Thyroid gland (tissue), 4 donors: ENCODE data around the gene HSPA1A.

Source experiments
- POLR2A ChIP-seq, 2 donors: fragments of 450-650 bp; IDR thresholded peaks; one replicate each; pipeline ENCODE4 v1.6.1; 2017; ENCODE audit warnings: antibody characterized with exemption in 2 of 2, mild to moderate bottlenecking in 2 of 2, moderate library complexity in 1 of 2
- TF ChIP-seq, protein P1 (sequence below), 6 experiments: fragments of 200-600 bp in 3 of 6; fragments of 450-650 bp in 3 of 6; sonication (generic) in 3 of 6; IDR thresholded peaks; one replicate each; pipeline ENCODE4 v1.5.1; 2016 to 2019; ENCODE audit warnings: antibody characterized with exemption in 6 of 6, mild to moderate bottlenecking in 2 of 6, inconsistent platforms in 1 of 6, moderate library complexity in 1 of 6

DNA sequence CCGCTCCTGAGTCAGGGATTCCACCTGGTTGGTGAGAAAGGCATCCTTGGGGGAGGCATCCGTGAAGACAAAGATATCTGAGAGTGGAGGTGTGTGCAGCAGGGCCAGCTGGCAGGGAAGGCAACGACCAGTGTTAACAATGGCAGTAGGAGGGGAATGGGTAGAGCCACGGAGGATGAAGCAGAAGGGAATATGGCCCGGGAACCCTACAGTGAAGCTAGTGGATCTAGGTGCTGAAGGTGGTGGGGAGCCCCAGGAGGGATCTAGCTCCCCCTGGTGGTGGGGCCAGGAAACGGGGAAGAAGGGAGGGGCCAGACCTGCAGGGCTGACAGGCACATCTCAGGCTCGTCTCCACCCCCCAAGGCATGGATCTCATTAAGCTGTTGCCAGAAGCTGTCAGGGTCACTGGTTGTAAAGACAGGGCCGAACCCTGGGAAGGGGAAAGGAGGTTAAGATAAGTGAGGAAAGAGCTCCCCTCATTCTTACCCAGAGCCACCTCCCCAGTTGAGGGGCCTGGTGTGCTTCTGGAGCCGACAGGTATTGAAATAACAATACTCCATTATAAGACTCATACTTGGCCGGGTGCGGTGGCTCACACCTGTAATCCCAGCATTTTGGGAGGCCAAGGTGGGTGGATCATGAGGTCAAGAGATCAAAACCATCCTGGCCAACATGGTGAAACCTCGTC, 45.5 kb upstream of the HSPA1A start:
- TF ChIP-seq, protein P1, sequence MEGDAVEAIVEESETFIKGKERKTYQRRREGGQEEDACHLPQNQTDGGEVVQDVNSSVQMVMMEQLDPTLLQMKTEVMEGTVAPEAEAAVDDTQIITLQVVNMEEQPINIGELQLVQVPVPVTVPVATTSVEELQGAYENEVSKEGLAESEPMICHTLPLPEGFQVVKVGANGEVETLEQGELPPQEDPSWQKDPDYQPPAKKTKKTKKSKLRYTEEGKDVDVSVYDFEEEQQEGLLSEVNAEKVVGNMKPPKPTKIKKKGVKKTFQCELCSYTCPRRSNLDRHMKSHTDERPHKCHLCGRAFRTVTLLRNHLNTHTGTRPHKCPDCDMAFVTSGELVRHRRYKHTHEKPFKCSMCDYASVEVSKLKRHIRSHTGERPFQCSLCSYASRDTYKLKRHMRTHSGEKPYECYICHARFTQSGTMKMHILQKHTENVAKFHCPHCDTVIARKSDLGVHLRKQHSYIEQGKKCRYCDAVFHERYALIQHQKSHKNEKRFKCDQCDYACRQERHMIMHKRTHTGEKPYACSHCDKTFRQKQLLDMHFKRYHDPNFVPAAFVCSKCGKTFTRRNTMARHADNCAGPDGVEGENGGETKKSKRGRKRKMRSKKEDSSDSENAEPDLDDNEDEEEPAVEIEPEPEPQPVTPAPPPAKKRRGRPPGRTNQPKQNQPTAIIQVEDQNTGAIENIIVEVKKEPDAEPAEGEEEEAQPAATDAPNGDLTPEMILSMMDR (IDR thresholded peaks at IDR 0.05), result peak in 5 of 6 experiments; percentile 19 to 57 (median 48)
- TF ChIP-seq POLR2A (IDR thresholded peaks at IDR 0.05), result no peak
